GM18498 (cell line): ENCODE results near the gene ZNF280D.
"Not testable (repeated sequence)": the region's sequence is repeated elsewhere in the genome, so short reads cannot be mapped to it uniquely, and the experiment has no call there.

Experiments used
- ATAC-seq: cut with Tn5 transposase; IDR thresholded peaks from one replicate; pipeline ENCODE4 v1.9.1; 2021; ENCODE audit warnings: mild to moderate bottlenecking, moderate library complexity; ENCODE audit not compliant: unreplicated experiment

The ZNF280D gene

DNA sequence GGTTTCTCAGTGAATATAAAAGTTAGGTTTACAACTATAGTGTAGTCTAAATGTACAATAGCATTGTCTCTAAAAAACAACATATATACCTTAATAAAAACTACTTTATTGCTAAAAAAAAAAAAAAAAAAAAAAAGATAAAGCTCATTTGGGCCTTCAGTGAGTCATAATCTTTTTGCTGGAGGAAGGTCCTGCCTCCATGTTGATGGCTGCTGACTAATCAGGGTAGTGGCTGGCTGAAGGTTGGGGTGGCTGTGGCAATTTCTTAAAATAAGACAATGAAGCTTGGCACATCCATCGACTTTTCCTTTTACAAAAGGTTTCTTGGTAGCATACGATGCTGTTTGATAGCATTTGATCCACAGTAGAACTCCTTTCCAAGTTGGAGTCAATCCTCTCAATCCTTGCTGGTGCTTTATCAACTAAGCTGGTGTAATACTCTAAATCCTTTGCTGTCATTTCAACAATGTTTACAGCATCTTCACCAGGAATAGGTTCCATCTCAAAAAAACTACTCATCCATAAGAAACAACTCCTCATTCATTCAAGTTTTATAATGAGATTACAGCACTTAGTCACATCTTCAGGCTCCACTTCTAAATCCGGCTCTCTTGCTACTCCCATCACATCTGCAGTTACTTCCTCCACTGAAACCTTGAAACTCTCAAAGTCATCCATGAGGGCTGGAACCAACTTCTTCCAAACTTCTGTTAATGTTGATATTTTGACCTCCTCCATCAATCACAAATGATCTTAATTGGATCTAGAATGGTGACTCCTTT is 13.3 kb downstream of the ZNF280D start:
- ATAC-seq = no peak

DNA sequence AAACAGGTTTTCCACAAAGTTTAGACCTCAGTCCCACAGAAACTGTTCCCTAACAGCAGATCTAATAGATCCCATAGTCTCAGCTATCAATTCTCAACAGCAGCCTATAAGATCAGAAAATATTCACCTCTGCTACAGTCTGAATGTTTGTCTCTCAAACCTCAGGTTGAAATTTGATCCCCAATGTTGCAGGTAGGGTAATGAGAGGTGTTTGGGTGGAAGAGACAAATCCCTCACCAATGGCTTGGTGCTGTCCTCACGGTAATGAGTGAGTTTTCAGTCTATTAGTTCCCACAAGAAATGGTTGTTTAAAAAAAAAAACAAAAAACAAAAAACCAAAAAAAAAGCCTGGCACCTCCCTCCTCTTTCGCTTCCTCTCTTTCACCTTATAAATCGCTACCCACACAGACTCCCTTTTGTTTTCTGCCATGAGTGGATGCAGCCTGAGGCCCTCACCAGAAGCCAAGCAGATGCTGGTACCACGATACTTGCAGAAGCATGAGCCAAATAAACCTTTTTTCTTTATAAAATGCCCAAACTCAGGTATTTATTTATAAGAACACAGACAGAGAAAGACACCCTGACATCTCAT is 14.2 kb downstream of the ZNF280D start:
- ATAC-seq = no peak

DNA sequence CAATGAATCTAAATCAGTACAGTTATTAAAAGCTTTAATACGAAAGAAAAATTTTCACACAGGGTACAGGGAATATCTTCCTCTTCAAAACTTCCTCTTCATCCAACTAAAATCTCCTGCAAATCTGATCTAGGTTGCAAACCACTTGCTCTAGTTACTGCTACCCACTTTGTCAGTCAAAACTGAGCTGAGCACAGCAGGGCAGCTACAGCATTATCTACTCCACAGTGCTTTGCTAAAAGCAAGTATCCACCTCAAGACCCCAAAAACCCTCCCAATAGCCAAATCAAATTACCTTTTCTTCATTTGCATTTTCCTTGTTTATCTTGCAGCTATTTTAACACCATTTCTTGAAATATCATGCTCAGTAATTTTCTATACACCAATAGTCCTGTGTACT is 14.7 kb downstream of the ZNF280D start:
- no peak for ATAC-seq

DNA sequence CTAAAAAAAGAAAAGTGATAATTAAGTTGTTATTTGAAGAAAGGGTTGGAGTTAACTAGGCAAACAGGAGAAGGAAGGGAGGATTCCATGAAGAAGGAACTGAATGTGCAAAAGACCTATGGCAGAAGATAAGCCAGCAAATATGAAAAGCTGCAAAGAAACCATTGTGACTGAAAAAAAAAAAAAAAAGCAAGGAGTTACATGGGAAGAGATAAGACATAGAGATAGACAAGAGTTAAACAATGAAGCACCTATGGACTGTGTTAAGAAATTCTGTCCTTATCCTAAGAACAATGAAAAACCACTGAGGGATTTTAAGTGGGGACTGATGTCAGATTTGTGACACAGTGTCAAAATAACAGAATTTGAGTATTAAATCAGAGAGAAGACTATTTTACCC is 17.0 kb downstream of the ZNF280D start:
- ATAC-seq = no peak

DNA sequence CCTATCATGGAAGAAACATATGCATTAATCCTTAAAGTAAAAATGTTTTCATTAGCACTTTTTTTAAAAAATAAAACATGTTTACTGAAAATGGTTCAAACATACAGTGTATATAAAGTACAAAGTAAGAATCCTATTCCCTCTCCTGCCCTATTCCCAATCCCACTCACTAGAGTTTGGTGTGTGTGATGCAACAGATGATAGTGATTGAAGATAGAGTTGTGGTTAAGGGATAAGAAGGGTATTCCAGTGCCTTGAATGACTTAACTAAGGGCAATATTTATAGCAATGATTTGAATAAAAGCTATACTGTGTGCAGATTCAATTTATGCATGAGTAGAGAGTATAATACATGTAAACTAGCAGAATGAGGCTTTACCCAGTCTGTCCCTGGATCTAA is 18.1 kb downstream of the ZNF280D start:
- ATAC-seq = no peak

DNA sequence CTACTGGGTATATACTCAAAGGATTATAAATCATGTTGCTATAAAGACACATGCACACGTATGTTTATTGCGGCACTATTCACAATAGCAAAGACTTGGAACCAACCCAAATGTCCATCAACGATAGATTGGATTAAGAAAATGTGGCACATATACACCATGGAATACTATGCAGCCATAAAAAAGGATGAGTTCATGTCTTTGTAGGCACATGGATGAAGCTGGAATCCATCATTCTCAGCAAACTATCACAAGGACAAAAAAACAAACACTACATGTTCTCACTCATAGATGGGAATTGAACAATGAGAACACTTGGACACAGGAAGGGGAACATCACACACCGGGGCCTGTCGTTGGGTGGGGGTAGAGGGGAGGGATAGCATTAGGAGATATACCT is 23.8 kb downstream of the ZNF280D start:
- ATAC-seq = not testable (repeated sequence)

DNA sequence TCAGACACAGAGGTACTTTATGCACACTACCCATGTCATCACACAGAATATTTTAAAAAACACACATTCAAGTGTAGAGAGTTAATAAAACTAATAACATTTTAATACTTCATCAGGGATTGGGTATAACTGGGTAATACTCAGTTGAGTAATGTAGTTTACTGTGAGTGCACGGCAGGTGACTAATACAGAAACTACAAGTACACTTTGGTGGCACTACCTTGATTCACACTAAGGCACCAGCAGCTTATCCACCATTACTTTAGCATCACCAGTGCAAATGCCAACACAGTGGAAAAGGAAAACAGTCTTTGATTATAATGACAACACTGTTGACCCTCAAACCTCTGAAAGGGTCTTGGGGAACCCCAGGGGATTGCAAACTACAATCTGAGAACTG is 33.6 kb downstream of the ZNF280D start:
- no peak for ATAC-seq

DNA sequence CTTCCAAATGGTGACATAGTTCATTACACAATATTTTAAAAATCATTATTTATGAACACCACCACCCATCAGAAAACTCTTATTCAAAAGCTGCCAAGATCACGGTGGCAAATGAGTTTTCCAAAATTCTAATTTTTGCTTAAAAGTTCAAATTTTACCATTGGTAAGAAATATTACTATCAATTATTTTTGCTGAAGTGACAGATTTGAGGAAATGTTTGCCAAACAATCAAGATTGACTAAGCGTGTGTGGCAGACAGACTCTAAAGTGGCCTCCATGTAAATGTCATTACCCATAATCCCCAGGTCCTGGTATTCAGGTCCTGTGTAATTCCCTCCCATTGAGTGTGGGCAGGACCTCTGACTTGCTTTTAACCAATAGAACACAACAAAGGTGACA is 35.0 kb downstream of the ZNF280D start:
- ATAC-seq = no peak

DNA sequence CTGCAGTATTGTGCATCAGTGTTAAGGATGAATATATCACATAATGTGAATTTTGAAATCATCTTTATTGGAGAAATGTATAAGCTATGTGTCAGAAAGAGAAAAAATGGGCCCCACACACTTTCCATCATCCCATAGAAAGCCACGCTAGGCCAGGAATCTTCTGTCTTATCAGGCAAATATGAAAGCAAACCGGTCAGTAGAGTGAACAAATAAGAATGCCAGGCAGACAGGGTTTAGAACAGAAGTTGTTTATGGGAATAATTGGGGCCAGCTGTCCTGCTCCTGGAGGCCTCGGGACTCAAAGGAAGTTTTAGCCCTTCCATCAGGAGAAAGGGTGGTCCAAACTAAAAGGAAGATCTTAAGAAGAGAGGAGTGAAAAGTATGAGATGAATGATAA is 39.5 kb downstream of the ZNF280D start:
- ATAC-seq = no peak

DNA sequence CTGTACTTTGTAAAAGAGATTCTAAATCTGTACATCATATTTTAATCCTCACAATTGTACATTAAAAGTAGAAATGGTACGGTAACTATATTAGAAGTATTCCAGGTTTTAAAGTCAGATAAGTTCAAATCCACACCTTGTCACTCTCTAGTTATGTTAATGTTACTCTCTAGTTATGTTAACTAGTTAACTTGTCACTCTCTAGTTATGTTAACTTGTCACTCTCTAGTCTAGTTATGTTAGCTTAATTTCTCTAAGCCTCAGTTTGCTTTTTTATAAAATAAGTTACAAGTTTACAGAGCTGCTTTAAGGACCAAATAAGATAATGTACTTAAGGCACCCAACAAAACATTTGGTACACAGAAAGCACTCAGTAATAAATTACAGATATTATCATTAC is 42.6 kb downstream of the ZNF280D start:
- ATAC-seq = no peak

DNA sequence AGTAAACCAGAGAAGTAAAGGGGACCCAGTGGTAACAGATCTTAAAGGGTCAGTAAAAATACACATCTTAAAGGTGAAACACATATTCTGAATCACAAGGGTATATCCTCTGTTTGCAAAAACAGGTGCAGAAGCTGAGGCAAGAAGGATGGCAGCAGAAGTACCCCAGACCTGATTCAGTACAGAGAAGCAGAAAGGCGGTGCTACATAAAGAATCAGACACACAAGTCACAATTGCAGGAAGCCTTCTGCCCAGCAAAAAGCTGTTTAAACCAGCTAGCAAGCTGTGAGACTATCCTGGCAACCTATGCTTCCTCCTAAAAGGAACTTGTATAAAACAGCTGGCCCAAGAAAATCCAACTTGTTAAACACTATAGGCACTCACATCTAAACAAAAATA is 49.4 kb downstream of the ZNF280D start:
- no peak for ATAC-seq

DNA sequence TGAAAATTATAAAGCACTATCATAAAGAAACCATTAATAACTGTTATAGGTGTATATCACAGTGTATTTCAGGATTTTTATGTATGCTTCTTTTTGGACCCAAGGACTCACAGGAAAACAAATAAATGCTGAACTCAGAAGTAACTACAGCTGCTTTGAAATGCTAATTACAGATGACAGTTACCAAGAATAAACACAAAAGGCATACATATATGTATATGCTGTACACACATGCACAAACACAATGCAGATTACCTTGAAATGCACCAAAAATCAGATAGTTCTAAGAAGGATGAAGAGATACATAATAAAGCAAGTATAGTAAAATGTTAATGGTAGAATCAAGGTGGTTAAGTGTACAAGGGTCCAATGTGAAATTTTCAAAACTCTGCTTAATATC is 52.2 kb downstream of the ZNF280D start:
- ATAC-seq = no peak

DNA sequence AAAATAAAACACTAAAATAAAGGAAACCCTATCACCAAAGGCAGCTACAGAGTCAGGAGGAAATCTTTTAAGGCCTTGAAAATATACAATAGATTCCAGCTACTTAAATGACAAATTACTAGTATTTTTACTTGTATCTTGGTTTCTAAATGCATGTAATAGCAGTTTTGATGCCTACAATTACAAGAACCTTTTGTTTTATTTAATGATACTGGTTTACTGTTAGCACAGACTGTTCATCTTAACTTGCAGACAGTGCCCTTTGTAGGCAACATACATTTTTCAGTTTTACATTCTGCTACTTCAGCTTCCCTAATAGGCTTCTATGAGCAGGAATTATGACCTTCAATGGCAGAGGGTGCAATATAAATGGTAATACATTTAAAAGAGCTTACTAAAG is 54.1 kb downstream of the ZNF280D start:
- ATAC-seq = no peak

DNA sequence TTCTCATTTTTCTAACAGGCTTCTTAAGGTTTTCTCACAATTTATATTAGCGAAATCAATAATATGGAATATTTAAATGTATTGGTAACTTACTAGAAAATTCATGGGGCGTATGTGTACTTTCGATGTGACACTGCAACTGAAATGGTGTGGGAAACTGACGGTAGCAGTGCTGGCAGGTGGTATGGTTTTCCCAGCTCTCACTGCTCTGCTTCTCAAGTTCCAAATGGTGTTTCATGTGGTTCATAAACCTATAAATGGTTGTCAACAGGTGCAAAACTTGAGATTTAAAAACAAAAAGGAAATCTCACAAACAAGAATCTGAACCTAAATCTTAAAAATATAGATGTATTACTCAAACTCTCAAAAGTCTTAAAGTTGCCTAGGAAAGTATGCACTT is 54.7 kb downstream of the ZNF280D start:
- no peak for ATAC-seq

DNA sequence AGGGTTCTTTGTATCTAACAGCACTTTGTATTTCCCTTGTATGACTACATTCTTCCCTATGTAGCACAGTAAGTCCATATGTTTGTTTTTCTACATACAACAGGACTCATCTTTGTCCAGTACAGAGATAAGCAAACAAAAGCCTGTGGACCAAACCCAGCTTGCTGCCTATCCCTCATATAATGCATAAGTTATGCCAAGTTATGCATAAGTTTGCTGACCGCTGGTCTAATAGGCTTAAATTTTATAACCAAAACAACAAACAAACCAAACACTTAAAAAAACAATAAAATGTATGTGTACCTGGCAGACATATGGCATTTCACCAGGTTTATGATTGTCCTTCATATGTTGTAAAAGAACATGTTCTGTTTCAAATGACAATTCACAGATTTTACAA is 56.0 kb downstream of the ZNF280D start:
- no peak for ATAC-seq

DNA sequence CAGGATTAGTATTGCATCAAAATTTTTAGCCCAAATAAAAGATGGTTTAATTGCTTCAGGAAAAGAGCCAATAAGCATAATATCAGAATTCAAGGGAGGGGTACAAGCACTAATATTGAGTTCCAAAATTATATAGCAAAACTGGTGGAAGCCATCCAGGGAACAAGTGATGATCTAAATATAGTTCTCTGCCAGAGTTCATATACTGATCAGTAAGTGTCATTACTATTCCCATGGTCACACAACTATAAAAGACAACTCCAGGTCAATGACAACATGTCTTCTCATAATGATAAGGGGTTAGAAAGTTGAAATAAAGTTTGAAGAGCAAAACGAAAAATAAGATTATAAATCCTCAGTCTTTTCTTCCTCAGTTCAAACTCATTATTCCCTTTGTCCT is 57.4 kb downstream of the ZNF280D start:
- ATAC-seq = no peak

DNA sequence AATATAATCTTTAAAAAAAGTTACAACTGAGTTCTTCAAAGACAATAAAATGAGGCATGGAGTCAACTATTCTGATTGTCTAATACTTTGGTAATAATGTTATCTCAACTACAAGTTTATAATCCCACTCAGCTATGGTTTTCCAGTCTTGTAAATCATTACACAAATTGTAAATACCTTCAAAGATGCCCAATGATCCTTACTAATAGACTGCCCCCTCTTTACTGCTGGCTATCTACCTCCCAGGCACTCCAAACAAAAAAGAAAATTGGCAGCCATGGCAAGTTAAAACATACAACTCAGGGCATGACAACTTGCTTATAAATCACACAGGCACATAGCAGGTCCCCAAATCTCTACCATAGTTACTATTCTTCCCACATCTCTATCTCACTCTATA is 58.5 kb downstream of the ZNF280D start:
- ATAC-seq = no peak

DNA sequence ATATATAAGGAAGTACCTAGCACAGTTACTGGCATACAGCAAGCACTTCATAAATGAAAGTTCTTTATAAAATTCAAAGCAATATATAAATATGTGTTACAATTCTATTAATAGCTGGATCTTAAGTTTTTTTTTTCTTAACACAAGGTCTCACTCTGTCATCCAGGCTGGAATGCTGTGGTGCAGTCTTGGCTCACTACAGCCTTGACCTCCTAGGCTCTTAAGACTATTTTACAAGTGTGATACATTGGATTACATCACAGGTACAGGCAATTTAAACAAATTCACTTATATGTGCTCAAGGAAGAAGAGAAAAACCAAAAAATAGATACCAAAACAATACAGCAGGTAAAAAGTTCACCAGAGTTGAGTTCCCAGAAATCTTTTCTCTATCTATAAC is 60.6 kb downstream of the ZNF280D start:
- no peak for ATAC-seq

DNA sequence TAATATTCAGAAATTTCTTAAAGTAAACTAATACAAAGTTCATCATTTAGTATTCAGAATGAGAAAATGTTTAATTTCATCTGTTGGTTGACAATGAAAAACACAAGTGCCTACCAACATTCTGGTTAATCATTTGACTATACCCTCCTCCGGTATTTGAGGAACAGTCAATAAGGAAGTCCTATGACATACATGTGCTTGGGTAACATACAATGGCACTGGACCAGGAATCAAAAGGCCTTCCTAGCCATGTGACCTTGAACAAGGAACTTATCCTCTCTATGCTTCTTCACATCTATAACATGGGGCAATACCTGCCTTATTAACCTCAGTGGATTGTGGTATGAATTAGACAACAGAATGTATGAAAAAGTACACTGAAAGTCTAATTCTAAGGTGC is 65.8 kb downstream of the ZNF280D start:
- no peak for ATAC-seq

DNA sequence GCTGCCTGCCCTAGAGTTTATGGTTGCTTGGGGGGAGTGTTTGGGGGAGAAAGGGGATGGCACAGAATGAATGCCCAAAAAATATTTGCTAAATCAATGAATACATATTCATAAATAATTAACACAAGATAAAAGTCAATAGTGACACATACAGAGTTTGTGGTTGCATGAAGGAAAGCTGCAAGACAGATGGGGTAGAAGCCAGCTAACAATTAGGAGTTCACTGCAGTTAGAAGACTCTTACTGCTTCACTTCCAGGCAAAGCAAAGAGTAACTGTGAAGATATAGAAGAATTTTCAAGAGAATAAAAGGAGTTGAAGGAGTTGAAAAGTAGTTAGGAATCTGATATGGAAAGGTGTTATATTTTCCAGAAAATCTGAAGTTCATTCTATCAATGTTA is 72.4 kb downstream of the ZNF280D start:
- ATAC-seq = no peak

DNA sequence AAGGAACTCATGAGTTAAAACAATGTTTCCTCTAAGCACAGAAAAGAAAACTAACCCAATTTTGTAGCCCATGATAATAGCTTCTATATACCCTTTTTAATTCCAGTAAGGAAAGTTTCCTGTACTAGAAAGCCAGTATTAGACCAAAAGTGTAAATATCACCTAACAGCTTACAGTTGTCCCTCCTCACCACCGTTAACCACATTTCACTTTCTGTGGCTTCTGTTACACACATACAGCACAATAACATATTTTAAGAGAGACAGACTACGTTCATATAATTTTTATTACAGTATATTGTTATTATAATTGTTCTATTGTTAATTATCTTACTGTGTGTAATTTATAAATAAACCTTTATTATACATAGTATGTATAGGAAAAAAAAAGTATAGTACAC is 74.1 kb downstream of the ZNF280D start:
- no peak for ATAC-seq

DNA sequence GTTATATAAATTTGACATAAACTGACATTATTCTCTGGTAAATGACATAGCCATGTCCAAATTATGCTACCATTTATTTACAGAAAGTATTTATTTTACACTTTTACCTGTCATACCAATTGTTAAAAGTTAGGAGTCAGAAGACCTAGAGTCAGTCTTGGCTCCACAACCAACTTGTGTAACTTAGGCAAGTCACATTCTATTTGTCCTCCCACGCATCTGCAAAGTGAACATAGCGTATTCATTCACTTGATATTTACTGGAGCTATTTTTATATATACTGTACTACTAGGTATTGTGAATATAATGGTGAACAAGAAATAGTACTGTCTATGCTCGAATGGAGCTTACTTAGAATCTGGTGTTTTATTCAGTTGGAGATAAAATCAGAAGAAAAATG is 78.7 kb downstream of the ZNF280D start:
- ATAC-seq = no peak

DNA sequence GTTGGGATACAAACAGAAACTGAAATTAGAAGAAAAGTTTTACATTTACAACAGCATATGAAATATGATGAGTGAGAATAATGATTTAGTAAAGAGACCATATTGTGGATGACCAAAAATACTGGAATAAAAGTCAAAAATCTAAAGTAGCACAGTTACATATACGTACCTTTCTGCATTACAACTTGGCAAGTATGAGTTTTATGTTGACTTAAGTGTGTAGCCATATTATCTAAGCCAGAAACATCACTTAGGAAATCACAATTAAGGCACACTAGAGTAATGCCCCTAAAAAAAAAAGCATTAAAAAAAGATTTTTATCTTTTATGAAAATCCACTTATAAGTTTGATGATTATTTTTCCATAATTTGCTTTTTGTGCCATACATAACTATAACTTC is 79.1 kb downstream of the ZNF280D start:
- ATAC-seq = no peak
